SU-DHL-6 (cell line): ENCODE data around the gene PPP2R5C.
"Not testable (repeated sequence)": the region's sequence is repeated elsewhere in the genome, so short reads cannot be mapped to it uniquely, and the experiment has no call there.

Experiments
- CTCF ChIP-seq: fragments of 200-600 bp; sonication (generic); IDR thresholded peaks from one replicate; pipeline ENCODE4 v1.5.1; 2017; ENCODE audit warnings: antibody characterized with exemption, mild to moderate bottlenecking, low read length, moderate library complexity; ENCODE audit not compliant: insufficient read depth, poor library complexity, severe bottlenecking
- EZH2phosphoT487 ChIP-seq: fragments of 200-600 bp; sonication (generic), shearing (Covaris generic); conservative IDR thresholded peaks from 2 replicates; pipeline ENCODE4 v1.6.1; 2018; ENCODE audit warnings: mild to moderate bottlenecking, antibody characterized with exemption, low read length, moderate library complexity, mixed read lengths

GRCh38 chr14:101749756-101750155 is 11.8 kb upstream of the PPP2R5C start:
- TF ChIP-seq CTCF, EZH2phosphoT487: not testable (repeated sequence)
